Parathyroid adenoma (tissue), 2 donors: ENCODE measurements around the gene SUN1.

Source experiments
- H2AFZ ChIP-seq: fragments of 300-600 bp; sonication (generic); one replicate; pipeline ENCODE4 v1.7.0; 2017; ENCODE audit warnings: antibody characterized with exemption, mild to moderate bottlenecking
- H3K27ac ChIP-seq: fragments of 300-600 bp; sonication (generic); one replicate; pipeline ENCODE4 v1.7.0; 2017
- H3K27me3 ChIP-seq: fragments of 300-600 bp; sonication (generic); one replicate; pipeline ENCODE4 v1.7.0; 2017; ENCODE audit warnings: low read length; ENCODE audit not compliant: control insufficient read depth, insufficient read depth
- H3K36me3 ChIP-seq: fragments of 300-600 bp; sonication (generic); one replicate; pipeline ENCODE4 v1.7.0; 2017; ENCODE audit warnings: low read length; ENCODE audit not compliant: control insufficient read depth, insufficient read depth
- H3K4me1 ChIP-seq: fragments of 300-600 bp; sonication (generic); one replicate; pipeline ENCODE4 v1.7.0; 2017; ENCODE audit warnings: control low read depth
- H3K4me2 ChIP-seq: fragments of 300-600 bp; sonication (generic); one replicate; pipeline ENCODE4 v1.7.0; 2017; ENCODE audit warnings: low read length
- H3K4me3 ChIP-seq: fragments of 300-600 bp; sonication (generic); one replicate; pipeline ENCODE4 v1.7.0; 2017; ENCODE audit warnings: low read depth, low read length
- H3K79me2 ChIP-seq: fragments of 300-600 bp; sonication (generic); one replicate; pipeline ENCODE4 v1.7.0; 2017; ENCODE audit warnings: control low read depth
- H3K9ac ChIP-seq: fragments of 300-600 bp; sonication (generic); one replicate; pipeline ENCODE4 v1.7.0; 2017; ENCODE audit warnings: mild to moderate bottlenecking
- H3K9me3 ChIP-seq: fragments of 300-600 bp; sonication (generic); one replicate; pipeline ENCODE4 v1.7.0; 2017; ENCODE audit warnings: low read length; ENCODE audit not compliant: control insufficient read depth
- TF ChIP-seq, protein P1 (sequence below): fragments of 300-600 bp; sonication (generic); IDR thresholded peaks from one replicate; pipeline ENCODE4 v1.7.0; 2017; ENCODE audit warnings: antibody characterized with exemption, mild to moderate bottlenecking
- donor health status: primary hyperparathyroidism.

The SUN1 gene

DNA sequence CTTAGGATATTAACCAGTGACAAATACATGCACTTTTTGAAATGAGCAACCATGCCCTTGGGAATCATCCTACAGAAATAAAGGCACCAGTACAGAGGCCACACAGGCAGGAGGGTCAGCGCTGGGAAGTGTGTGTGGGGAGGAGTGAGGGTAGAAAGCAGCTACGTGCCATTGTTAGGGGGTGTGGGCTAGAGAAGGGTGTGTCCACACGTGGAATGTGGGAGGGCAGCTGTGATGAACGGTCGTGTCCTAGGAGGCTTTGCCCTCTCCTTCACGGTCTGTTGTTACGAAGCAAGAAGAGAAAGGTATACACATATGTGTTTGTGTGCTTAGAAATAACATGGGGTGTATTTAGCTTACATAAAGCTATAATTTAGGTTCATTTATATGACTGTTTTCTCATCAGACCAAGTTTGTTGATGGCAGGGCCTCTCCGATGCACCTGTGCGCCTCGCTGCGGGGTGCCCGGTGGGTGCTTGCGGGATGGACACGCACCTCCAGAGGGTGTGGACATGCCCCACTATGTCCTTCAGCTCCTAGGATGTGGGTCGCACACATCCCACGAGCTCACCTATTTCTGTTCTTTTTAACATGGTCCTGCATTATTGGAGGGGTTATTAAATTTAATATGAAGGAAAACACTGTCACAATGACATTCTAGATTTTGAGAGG is 27.2 kb downstream of the SUN1 start:
- Histone ChIP-seq H3K4me2 (no peak overlapping the region), H3K79me2 (peaks cover 10% of the 10 kb centered on the region), H3K27me3 (no peaks in the 10 kb centered on the region), H3K9ac (no peak overlapping the region), H3K36me3 (no peaks in the 10 kb centered on the region), H3K4me1 (no peaks in the 10 kb centered on the region), H2AFZ (no peak overlapping the region), H3K4me3 (no peak overlapping the region), H3K27ac (no peak overlapping the region), H3K9me3 (no peaks in the 10 kb centered on the region)
- TF ChIP-seq, protein P1, sequence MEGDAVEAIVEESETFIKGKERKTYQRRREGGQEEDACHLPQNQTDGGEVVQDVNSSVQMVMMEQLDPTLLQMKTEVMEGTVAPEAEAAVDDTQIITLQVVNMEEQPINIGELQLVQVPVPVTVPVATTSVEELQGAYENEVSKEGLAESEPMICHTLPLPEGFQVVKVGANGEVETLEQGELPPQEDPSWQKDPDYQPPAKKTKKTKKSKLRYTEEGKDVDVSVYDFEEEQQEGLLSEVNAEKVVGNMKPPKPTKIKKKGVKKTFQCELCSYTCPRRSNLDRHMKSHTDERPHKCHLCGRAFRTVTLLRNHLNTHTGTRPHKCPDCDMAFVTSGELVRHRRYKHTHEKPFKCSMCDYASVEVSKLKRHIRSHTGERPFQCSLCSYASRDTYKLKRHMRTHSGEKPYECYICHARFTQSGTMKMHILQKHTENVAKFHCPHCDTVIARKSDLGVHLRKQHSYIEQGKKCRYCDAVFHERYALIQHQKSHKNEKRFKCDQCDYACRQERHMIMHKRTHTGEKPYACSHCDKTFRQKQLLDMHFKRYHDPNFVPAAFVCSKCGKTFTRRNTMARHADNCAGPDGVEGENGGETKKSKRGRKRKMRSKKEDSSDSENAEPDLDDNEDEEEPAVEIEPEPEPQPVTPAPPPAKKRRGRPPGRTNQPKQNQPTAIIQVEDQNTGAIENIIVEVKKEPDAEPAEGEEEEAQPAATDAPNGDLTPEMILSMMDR = no peak

DNA sequence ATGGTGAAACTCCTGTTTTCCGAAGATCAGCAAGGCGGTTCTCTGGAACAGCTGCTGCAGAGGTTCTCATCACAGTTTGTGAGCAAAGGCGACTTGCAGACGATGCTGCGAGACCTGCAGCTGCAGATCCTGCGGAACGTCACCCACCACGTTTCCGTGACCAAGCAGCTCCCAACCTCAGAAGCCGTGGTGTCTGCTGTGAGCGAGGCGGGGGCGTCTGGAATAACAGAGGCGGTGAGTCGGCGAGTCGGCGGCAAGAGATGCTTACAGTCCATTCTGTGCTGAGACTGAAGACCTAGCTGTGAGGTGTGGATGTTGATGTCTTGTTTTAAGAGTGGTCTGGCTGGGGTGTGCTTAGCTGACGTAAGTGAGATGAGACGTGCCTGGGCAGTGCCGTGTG is 27.9 kb downstream of the SUN1 start:
- Histone ChIP-seq H3K79me2 (peaks cover 10% of the 10 kb centered on the region), H3K27ac (no peak overlapping the region), H3K4me3 (no peak overlapping the region), H3K9me3 (no peaks in the 10 kb centered on the region), H3K4me1 (no peaks in the 10 kb centered on the region), H2AFZ (no peak overlapping the region), H3K9ac (no peak overlapping the region), H3K27me3 (no peaks in the 10 kb centered on the region), H3K36me3 (no peaks in the 10 kb centered on the region), H3K4me2 (no peak overlapping the region)
- TF ChIP-seq, protein P1 = no peak

DNA sequence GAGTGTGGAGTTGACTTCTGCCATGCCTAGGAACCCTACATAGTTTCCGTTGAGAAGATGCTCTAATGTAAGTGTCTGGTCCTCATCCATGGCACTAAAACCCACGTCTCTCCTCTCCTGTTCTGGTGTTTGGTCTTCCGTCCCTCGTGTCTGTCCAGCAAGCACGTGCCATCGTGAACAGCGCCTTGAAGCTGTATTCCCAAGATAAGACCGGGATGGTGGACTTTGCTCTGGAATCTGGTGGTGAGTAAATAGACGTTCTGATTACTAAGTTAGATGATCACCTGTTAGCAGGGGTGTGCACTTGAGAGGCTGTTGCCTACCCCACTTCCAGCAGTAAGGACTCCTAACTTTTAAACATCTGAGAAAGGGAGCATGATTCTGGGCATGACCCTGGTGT is 28.9 kb downstream of the SUN1 start:
- Histone ChIP-seq H3K79me2 (peaks cover 7% of the 10 kb centered on the region), H3K4me1 (no peaks in the 10 kb centered on the region), H3K36me3 (no peaks in the 10 kb centered on the region), H2AFZ (no peak overlapping the region), H3K27me3 (no peaks in the 10 kb centered on the region), H3K9ac (no peak overlapping the region), H3K4me2 (no peak overlapping the region), H3K9me3 (no peaks in the 10 kb centered on the region), H3K4me3 (no peak overlapping the region), H3K27ac (no peak overlapping the region)
- TF ChIP-seq, protein P1 = no peak

DNA sequence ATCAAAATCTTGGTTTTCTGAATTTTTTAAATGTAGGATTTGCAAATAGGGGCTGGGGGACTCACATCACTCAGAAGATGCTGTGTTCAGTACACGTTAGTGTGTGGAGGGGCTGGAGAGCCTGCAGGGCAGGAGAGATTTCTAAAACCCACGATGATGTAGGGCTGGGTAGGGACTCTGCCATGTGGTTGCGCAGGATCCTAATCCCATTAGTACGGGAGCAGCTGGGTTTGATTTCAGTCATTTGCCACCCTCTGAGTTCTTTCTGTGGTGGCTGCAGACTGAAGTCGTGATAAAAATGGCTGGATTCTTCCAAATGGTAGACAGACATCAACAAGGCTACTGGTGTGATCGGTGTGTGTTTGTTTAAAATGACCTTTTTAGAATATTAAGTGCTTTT is 29.9 kb downstream of the SUN1 start:
- TF ChIP-seq, protein P1 = no peak
- Histone ChIP-seq H3K4me1 (no peaks in the 10 kb centered on the region), H3K36me3 (no peaks in the 10 kb centered on the region), H3K27me3 (no peaks in the 10 kb centered on the region), H3K4me2 (no peak overlapping the region), H3K79me2 (peaks cover 7% of the 10 kb centered on the region), H3K9me3 (no peaks in the 10 kb centered on the region), H3K27ac (no peak overlapping the region), H2AFZ (no peak overlapping the region), H3K4me3 (no peak overlapping the region), H3K9ac (no peak overlapping the region)

DNA sequence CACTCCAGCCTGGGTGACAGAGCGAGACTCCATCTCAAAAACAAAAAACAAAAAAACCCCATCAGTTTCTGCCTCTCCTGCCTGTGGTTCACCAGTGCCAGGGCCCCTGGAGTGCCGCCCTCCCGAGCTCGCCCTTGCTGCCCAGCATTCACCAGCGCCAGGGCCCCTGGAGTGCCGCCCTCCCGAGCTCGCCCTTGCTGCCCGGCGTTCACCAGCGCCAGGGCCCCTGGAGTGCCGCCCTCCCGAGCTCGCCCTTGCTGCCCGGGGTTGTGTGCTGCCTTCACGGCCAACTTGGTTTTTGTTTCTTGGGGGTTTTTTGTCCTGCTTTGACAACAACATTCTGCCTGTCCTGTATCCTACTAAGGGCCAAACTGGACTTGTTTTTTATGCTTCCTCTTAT is 30.8 kb downstream of the SUN1 start:
- H3K27me3 ChIP-seq = no peaks in the 10 kb centered on the region
- no peak overlapping the region for H3K4me2 ChIP-seq
- TF ChIP-seq, protein P1 = no peak
- H3K9me3 ChIP-seq = no peaks in the 10 kb centered on the region
- H2AFZ ChIP-seq = no peak overlapping the region
- no peaks in the 10 kb centered on the region for H3K36me3 ChIP-seq
- peaks cover 11% of the 10 kb centered on the region for H3K79me2 ChIP-seq
- no peak overlapping the region for H3K4me3 ChIP-seq
- H3K27ac ChIP-seq = no peak overlapping the region
- no peaks in the 10 kb centered on the region for H3K4me1 ChIP-seq
- H3K9ac ChIP-seq = no peak overlapping the region
